ENCODE measurements around the gene EXOSC10.

Gene EXOSC10

DNA sequence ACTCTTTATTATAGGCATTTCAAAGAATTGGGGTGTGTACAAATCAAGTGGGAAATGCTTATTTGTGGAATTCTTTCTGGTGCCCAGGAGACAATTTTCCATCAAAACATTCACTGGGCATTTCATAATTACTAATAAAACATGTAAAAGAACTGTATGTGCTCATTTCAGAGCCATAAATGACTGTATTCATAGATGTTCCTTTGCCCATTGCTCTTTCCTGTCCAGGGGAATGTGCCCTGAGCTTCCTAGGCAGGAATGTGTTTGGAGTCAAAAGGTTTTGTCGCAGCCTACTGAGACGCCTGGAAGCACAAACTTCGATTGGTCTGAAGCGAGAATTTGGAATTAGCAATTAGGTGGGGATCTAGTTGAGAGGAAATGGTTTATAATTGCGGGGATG, 43.7 kb upstream of the EXOSC10 start:
- H4K5ac ChIP-seq (ENCODE audit: low read length) = no peak overlapping the region
- H3K79me1 ChIP-seq (ENCODE audit: low read length) = no peaks in the 10 kb centered on the region
- H3K4me3 ChIP-seq (ENCODE audit: low read length) = no peak overlapping the region
- H4K8ac ChIP-seq (ENCODE audit: low read depth, low read length) = no peak overlapping the region
- H3K4ac ChIP-seq (ENCODE audit: low read depth, low read length) = no peak overlapping the region
- no peak overlapping the region for H3K56ac ChIP-seq (ENCODE audit: low read length)
- DNase-seq = no peak
- no peak overlapping the region for H3K9ac ChIP-seq (ENCODE audit: low read length)
- no peak overlapping the region for H2BK5ac ChIP-seq (ENCODE audit: low read length)
- H2AK5ac ChIP-seq (ENCODE audit: low read length) = no peak overlapping the region
- H3K4me2 ChIP-seq (ENCODE audit: low read length) = no peak overlapping the region
- H3K18ac ChIP-seq (ENCODE audit: low read length) = no peak overlapping the region
- no peaks in the 10 kb centered on the region for H3K27me3 ChIP-seq (ENCODE audit: insufficient read depth, low read length, poor library complexity)
- H3K23ac ChIP-seq (ENCODE audit: low read length) = no peak overlapping the region
- peaks cover 14% of the 10 kb centered on the region for H3K36me3 ChIP-seq (ENCODE audit: control insufficient read depth, insufficient read depth, low read length)
- H3K27ac ChIP-seq (ENCODE audit: low read depth, low read length) = no peak overlapping the region
- H2BK120ac ChIP-seq (ENCODE audit: low read depth, low read length) = no peak overlapping the region
- no peaks in the 10 kb centered on the region for H3K4me1 ChIP-seq (ENCODE audit: control insufficient read depth, low read depth, low read length)
- H3K79me2 ChIP-seq (ENCODE audit: control insufficient read depth, insufficient read depth, low read length) = no peaks in the 10 kb centered on the region
- H2BK15ac ChIP-seq (replicated peaks; ENCODE audit: low read depth) = no peak overlapping the region
- 100% methylated on average over 1 of the region's 5 CpGs for WGBS (ENCODE audit: extremely low coverage, insufficient coverage, low lambda C conversion rate)

- no peak overlapping the region for H3K4ac ChIP-seq (ENCODE audit: low read depth, low read length)
- no peak overlapping the region for H2BK5ac ChIP-seq (ENCODE audit: low read length)
- H3K23ac ChIP-seq (ENCODE audit: low read length) = no peak overlapping the region
- no peak for DNase-seq
- H3K9ac ChIP-seq (ENCODE audit: low read length) = no peak overlapping the region
- WGBS (ENCODE audit: extremely low coverage, insufficient coverage, low lambda C conversion rate) = no CpG with 5 or more reads among the region's 4 CpGs
- no peaks in the 10 kb centered on the region for H3K4me1 ChIP-seq (ENCODE audit: control insufficient read depth, low read depth, low read length)
- H4K8ac ChIP-seq (ENCODE audit: low read depth, low read length) = no peak overlapping the region
- H4K5ac ChIP-seq (ENCODE audit: low read length) = no peak overlapping the region
- H2AK5ac ChIP-seq (ENCODE audit: low read length) = no peak overlapping the region
- H3K27me3 ChIP-seq (ENCODE audit: insufficient read depth, low read length, poor library complexity) = no peaks in the 10 kb centered on the region
- H3K18ac ChIP-seq (ENCODE audit: low read length) = no peak overlapping the region
- no peaks in the 10 kb centered on the region for H3K79me2 ChIP-seq (ENCODE audit: control insufficient read depth, insufficient read depth, low read length)
- H3K79me1 ChIP-seq (ENCODE audit: low read length) = no peaks in the 10 kb centered on the region
- H3K36me3 ChIP-seq (ENCODE audit: control insufficient read depth, insufficient read depth, low read length) = peaks cover 17% of the 10 kb centered on the region
- no peak overlapping the region for H3K27ac ChIP-seq (ENCODE audit: low read depth, low read length)
- H3K4me3 ChIP-seq (ENCODE audit: low read length) = no peak overlapping the region
- H2BK120ac ChIP-seq (ENCODE audit: low read depth, low read length) = no peak overlapping the region
- H2BK15ac ChIP-seq (replicated peaks; ENCODE audit: low read depth) = no peak overlapping the region
- no peak overlapping the region for H3K56ac ChIP-seq (ENCODE audit: low read length)
- H3K4me2 ChIP-seq (ENCODE audit: low read length) = no peak overlapping the region
These were observed 43.1 kb upstream of the EXOSC10 start for GRCh38 chr1:11142618-11143391.

- no peak overlapping the region for H2BK5ac ChIP-seq (ENCODE audit: low read length)
- no peaks in the 10 kb centered on the region for H3K79me1 ChIP-seq (ENCODE audit: low read length)
- no peak overlapping the region for H3K4me3 ChIP-seq (ENCODE audit: low read length)
- peaks cover 9% of the 10 kb centered on the region for H3K36me3 ChIP-seq (ENCODE audit: control insufficient read depth, insufficient read depth, low read length)
- no peak overlapping the region for H4K8ac ChIP-seq (ENCODE audit: low read depth, low read length)
- no peak overlapping the region for H3K27ac ChIP-seq (ENCODE audit: low read depth, low read length)
- H4K5ac ChIP-seq (ENCODE audit: low read length) = no peak overlapping the region
- H2AK5ac ChIP-seq (ENCODE audit: low read length) = no peak overlapping the region
- H3K79me2 ChIP-seq (ENCODE audit: control insufficient read depth, insufficient read depth, low read length) = no peaks in the 10 kb centered on the region
- no peak overlapping the region for H3K9ac ChIP-seq (ENCODE audit: low read length)
- H3K56ac ChIP-seq (ENCODE audit: low read length) = no peak overlapping the region
- WGBS (ENCODE audit: extremely low coverage, insufficient coverage, low lambda C conversion rate) = no CpG with 5 or more reads among the region's 3 CpGs
- no peak overlapping the region for H2BK120ac ChIP-seq (ENCODE audit: low read depth, low read length)
- no peak overlapping the region for H3K4ac ChIP-seq (ENCODE audit: low read depth, low read length)
- no peak for DNase-seq
- H3K23ac ChIP-seq (ENCODE audit: low read length) = no peak overlapping the region
- no peak overlapping the region for H3K18ac ChIP-seq (ENCODE audit: low read length)
- no peak overlapping the region for H2BK15ac ChIP-seq (replicated peaks; ENCODE audit: low read depth)
- no peaks in the 10 kb centered on the region for H3K27me3 ChIP-seq (ENCODE audit: insufficient read depth, low read length, poor library complexity)
- no peaks in the 10 kb centered on the region for H3K4me1 ChIP-seq (ENCODE audit: control insufficient read depth, low read depth, low read length)
- no peak overlapping the region for H3K4me2 ChIP-seq (ENCODE audit: low read length)
These were observed 39.3 kb upstream of the EXOSC10 start for GRCh38 chr1:11138952-11139351.

- Histone ChIP-seq H3K18ac (ENCODE audit: low read length) (no peak overlapping the region), H3K79me2 (ENCODE audit: control insufficient read depth, insufficient read depth, low read length) (no peaks in the 10 kb centered on the region), H2BK15ac (replicated peaks; ENCODE audit: low read depth) (no peak overlapping the region), H3K9ac (ENCODE audit: low read length) (no peak overlapping the region), H3K4ac (ENCODE audit: low read depth, low read length) (no peak overlapping the region), H3K36me3 (ENCODE audit: control insufficient read depth, insufficient read depth, low read length) (peaks cover 9% of the 10 kb centered on the region), H3K4me2 (ENCODE audit: low read length) (no peak overlapping the region), H3K56ac (ENCODE audit: low read length) (no peak overlapping the region), H3K4me3 (ENCODE audit: low read length) (no peak overlapping the region), H3K27me3 (ENCODE audit: insufficient read depth, low read length, poor library complexity) (no peaks in the 10 kb centered on the region), H3K4me1 (ENCODE audit: control insufficient read depth, low read depth, low read length) (no peaks in the 10 kb centered on the region), H3K79me1 (ENCODE audit: low read length) (no peaks in the 10 kb centered on the region), H2BK5ac (ENCODE audit: low read length) (no peak overlapping the region), H4K5ac (ENCODE audit: low read length) (no peak overlapping the region), H4K8ac (ENCODE audit: low read depth, low read length) (no peak overlapping the region), H2AK5ac (ENCODE audit: low read length) (no peak overlapping the region), H2BK120ac (ENCODE audit: low read depth, low read length) (no peak overlapping the region), H3K27ac (ENCODE audit: low read depth, low read length) (no peak overlapping the region), H3K23ac (ENCODE audit: low read length) (no peak overlapping the region)
- WGBS (ENCODE audit: extremely low coverage, insufficient coverage, low lambda C conversion rate) = no CpG with 5 or more reads among the region's 1 CpG
- no peak for DNase-seq
These were observed 38.4 kb upstream of the EXOSC10 start for GRCh38 chr1:11138029-11138428.

DNA sequence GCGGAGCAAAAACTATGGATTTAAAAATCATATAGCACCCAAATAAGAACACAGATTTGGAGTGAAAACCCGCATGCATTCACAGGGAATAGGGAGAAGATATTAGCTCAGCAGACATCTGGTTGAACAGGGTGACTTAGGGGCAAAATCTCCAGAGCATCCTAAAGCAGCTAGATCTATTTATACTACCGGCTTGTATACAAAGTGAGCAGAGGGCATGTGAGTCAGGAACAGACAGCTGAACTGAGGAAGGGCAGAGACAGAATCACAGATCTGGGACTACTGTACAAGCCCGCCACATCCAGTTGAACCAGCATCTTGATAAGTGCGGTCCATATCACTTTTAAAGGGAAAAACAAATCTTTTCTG, 35.2 kb upstream of the EXOSC10 start:
- Histone ChIP-seq H3K4me1 (ENCODE audit: control insufficient read depth, low read depth, low read length) (no peaks in the 10 kb centered on the region), H3K27ac (ENCODE audit: low read depth, low read length) (no peak overlapping the region)

More for the DNA sequence above, 35.2 kb upstream of the EXOSC10 start:
- H2BK15ac ChIP-seq (replicated peaks; ENCODE audit: low read depth) = no peak overlapping the region
- H3K23ac ChIP-seq (ENCODE audit: low read length) = no peak overlapping the region
- H3K18ac ChIP-seq (ENCODE audit: low read length) = no peak overlapping the region
- no peak overlapping the region for H2AK5ac ChIP-seq (ENCODE audit: low read length)
- no peak overlapping the region for H2BK5ac ChIP-seq (ENCODE audit: low read length)
- H3K4me3 ChIP-seq (ENCODE audit: low read length) = no peak overlapping the region
- H3K4me2 ChIP-seq (ENCODE audit: low read length) = no peak overlapping the region
- H3K79me1 ChIP-seq (ENCODE audit: low read length) = no peaks in the 10 kb centered on the region
- no peak overlapping the region for H3K4ac ChIP-seq (ENCODE audit: low read depth, low read length)
- no peaks in the 10 kb centered on the region for H3K27me3 ChIP-seq (ENCODE audit: insufficient read depth, low read length, poor library complexity)
- H3K56ac ChIP-seq (ENCODE audit: low read length) = no peak overlapping the region
- H4K8ac ChIP-seq (ENCODE audit: low read depth, low read length) = no peak overlapping the region
- H3K36me3 ChIP-seq (ENCODE audit: control insufficient read depth, insufficient read depth, low read length) = peaks cover 11% of the 10 kb centered on the region
- no peak overlapping the region for H3K9ac ChIP-seq (ENCODE audit: low read length)
- no peak overlapping the region for H4K5ac ChIP-seq (ENCODE audit: low read length)
- no peaks in the 10 kb centered on the region for H3K79me2 ChIP-seq (ENCODE audit: control insufficient read depth, insufficient read depth, low read length)
- no peak overlapping the region for H2BK120ac ChIP-seq (ENCODE audit: low read depth, low read length)
- WGBS (ENCODE audit: extremely low coverage, insufficient coverage, low lambda C conversion rate) = no CpG with 5 or more reads among the region's 5 CpGs
- DNase-seq = no peak

All from mesendoderm (in vitro differentiated cells).